IMR-90 (cell line): ENCODE data around the gene CCM2. TPM values are rescaled to one million over a fixed set of nuclear protein-coding genes. Genes with fewer than 3 reads are reported as not detected.

Experiments
- microRNA-seq, 2 experiments: library from miRNA; stranded (forward) in 1 of 2; unstranded in 1 of 2; fragments of 10-50 nt in 1 of 2; fragments of <30 nt in 1 of 2; gene quantifications in 1 of 2; microRNA quantifications in 1 of 2; one replicate each; pipeline versions ENCODE3 to v1.1.0; 2013 to 2020; ENCODE audit not compliant: insufficient read depth in 1 of 2, insufficient read length in 1 of 2, unreplicated experiment in 1 of 2
- polyA plus RNA-seq, 3 experiments: library from polyadenylated mRNA; depleted of rRNA; stranded (reverse); fragments of >200 nt; gene quantifications; 2 replicates each; pipeline ENCODE4 v1.2.3, GENCODE V29; 2012; ENCODE audit warnings: low replicate concordance in 1 of 3
- small RNA-seq, 5 experiments: library from RNA; depleted of rRNA; stranded (forward); fragments of <200 nt; gene quantifications; one replicate each; pipeline ENCODE3, GENCODE V24; 2012
- total RNA-seq: library from RNA; depleted of rRNA; stranded (reverse); fragments of >200 nt; gene quantifications from 2 replicates; pipeline ENCODE4 v1.2.3, GENCODE V29; 2012; rRNA removed

The CCM2 gene
- total and polyA plus RNA-seq, 2 of the 4 experiments (the other 2 are of a cell fraction), result 65.2 to 78.5 TPM

Small RNA genes lying within 50 kb of the gene (microRNA-seq; reads per million reads assigned to microRNA genes)
- gene SNORA5A (ENCODE audit: insufficient read depth, insufficient read length) (not detected), gene SNORA5B (ENCODE audit: insufficient read depth, insufficient read length) (not detected), gene SNORA5C (ENCODE audit: insufficient read depth, insufficient read length) (12.4 reads per million, percentile 27 among the genes with 10 or more reads in this experiment)

Small RNA genes lying within 50 kb of the gene (small RNA-seq; reads per million reads assigned to genes)
- gene SNORA5A (5.4 to 203 (median 10.9) reads per million in 5 experiments), gene SNORA5B (0 reads per million in 5 experiments), gene SNORA5C (0.46 to 43.6 (median 8.9) reads per million in 5 experiments)

Other genes with a start within 250 kb of the CCM2 start
- 3,396 and 3,430 TPM in 2 replicates for gene PPIA, start 203.5 kb upstream of the CCM2 start, total RNA-seq
- gene PPIA, start 203.5 kb upstream of the CCM2 start, polyA plus RNA-seq (2012; rRNA removed), result 4,788 and 4,883 TPM in 2 replicates
- gene H2AZ2, start 152.1 kb upstream of the CCM2 start, total RNA-seq, result 162 and 230 TPM in 2 replicates
- gene H2AZ2, start 152.1 kb upstream of the CCM2 start, polyA plus RNA-seq (2012; rRNA removed), result 135 and 156 TPM in 2 replicates
- 8.8 and 15.3 TPM in 2 replicates for gene PURB, start 114.7 kb upstream of the CCM2 start, total RNA-seq
- 4.5 and 6.3 TPM in 2 replicates for gene PURB, start 114.7 kb upstream of the CCM2 start, polyA plus RNA-seq (2012; rRNA removed)
- under 0.01 TPM in 2 replicates for gene MYO1G, start 21.2 kb upstream of the CCM2 start, total RNA-seq
- 0.02 and 0.04 TPM in 2 replicates for gene MYO1G, start 21.2 kb upstream of the CCM2 start, polyA plus RNA-seq (2012; rRNA removed)
- gene NACAD, start 88.8 kb downstream of the CCM2 start, total RNA-seq, result 0.54 and 0.56 TPM in 2 replicates
- 2.2 and 2.3 TPM in 2 replicates for gene NACAD, start 88.8 kb downstream of the CCM2 start, polyA plus RNA-seq (2012; rRNA removed)
- 56.7 and 77.6 TPM in 2 replicates for gene TBRG4, start 111.5 kb downstream of the CCM2 start, total RNA-seq
- gene TBRG4, start 111.5 kb downstream of the CCM2 start, polyA plus RNA-seq (2012; rRNA removed), result 62.0 and 71.6 TPM in 2 replicates
- not detected in 2 replicates for gene RAMP3, start 157.6 kb downstream of the CCM2 start, total RNA-seq
- not detected in 2 replicates for gene RAMP3, start 157.6 kb downstream of the CCM2 start, polyA plus RNA-seq (2012; rRNA removed)